ENCODE data around the gene STAP2.
"Not testable (repeated sequence)": the region's sequence is repeated elsewhere in the genome, so short reads cannot be mapped to it uniquely, and the experiment has no call there.

Gene STAP2

DNA sequence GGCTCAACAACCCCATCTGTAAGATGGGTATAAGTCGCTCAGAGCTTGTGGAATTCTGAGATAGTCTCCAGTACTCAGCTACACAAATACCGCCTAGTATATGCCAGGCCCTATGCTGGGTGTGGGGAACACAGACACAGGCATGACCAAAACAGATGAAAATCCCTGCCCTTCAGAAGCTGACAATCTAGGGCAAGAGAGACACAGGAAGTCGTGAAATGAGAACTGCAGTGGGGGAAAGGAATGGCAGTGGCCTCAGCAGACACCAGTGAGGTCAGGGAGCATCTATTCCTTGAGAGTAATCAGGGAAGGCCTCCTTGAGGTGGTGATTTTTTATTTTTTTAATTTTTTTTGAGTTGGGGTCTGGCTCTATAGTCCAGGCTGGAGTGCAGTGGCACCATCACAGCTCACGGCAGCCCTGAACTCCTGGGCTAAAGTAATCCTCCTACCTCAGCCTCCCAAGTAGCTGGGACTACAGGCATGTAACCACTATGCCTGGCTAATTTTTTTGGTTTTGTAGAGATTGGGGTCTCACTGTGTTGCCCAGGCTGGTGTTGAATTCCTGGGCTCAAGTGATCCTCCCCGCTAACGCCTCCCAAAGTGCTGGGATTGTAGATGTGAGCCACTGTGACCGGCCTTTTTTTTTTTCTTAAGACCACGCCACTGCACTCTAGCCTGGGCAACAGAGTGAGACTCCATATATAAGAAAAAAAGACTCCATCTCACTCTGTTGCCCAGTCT is 39.6 kb downstream of the STAP2 start:
- DNase-seq (ENCODE audit: low read depth in 2 of 2), result no peak

DNA sequence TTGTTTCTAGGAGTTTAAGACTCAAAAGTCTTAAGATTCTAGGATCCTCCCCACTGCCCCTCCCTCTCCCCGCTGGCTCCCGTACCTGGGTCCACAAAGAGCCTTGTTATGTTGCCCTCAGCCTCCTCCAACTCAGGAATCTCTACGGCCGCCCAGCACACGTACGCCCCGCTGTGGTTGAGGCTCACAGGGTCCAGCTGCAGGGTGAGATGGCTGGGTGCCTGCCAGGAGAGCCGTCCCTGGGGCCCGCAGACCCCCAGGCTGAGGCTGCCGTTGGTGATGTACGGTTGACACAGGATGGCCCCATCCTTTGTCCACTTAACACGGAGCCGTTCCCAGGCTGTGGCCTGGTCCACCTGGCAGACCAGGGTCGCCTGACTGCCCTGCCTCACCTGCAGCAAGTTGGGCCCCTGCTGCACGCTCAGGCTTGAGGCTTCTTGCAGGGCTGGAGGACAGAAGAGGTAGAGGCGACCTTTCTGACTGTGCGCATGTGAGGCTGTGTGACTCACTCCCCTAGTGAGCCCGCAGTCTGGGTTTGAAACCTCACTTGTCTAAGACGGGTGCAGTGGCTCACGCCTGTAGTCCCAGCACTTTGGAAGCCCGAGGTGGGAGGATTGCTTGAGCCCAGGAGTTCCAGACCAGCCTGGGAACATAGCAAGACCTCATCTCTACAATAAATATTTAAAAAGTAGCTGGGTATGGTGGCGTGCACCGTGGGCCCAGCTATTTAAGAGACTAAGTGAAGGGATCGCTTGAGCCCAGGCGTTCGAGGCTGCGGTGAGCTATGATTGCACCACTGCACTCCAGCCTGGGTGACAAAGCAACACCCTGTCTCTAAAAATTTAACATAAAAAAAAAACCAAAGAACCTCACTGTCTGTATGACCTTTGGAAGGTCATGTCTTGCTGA is 40.5 kb downstream of the STAP2 start:
- DNase-seq (ENCODE audit: low read depth in 2 of 2), result no peak

DNA sequence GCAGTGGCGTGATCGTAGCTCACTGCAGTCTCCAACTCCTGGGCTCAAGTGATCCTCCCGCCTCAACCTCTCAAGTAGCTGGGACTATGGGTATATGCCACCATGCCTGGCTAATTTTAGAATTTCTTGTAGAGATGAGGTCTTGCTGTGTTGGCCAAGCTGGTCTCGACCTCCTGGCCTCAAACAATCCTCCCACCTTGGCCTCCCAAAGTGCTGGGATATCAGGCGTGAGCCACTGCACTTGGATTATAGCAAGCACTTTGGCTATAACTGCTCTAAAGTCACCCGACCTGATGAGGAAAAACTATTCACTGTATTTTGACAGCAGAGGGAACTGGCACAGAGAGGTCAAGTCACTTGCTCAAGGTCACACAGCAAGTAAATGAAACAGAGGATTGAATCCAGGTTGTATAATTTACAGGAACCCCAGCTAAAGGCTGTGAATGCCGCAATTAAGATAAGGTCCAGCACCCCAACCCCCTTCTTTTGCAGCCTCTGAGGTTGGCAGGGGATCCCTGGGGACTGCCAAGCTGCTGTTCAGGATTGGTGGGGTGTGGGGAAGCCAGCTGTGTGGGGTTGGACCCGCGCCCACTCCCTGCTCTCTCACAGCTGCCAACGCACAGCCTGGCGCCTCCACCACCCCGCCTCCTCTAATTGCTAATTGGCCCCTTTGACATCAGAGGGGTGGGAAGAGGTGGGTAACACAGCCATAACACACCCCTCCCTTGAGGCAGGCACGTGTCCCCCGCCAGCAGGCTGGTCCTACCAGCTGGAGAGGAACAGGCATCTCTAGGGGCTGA is 42.5 kb downstream of the STAP2 start:
- DNase-seq (ENCODE audit: low read depth in 2 of 2), result no peak

DNA sequence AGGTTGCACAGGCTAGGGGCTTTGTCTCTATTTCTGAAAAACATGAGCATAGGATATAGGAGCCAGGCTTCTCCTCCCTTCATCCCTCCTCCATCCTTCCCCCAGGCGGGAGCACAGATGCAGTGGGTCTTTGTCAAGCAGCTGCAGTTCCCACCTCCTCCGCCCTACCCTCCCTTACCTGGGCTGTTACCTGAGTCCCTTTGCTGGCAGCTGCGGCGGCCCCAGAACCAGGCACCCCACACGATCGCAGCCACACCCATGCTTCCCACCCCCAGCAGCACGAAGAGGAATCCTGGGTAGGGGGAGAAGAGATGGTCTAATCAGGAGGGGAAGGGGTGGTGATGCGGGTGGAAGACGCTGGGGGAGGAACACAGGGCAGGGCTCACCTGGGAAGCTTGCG is 44.2 kb downstream of the STAP2 start:
- no peak for DNase-seq (ENCODE audit: low read depth in 2 of 2)

DNA sequence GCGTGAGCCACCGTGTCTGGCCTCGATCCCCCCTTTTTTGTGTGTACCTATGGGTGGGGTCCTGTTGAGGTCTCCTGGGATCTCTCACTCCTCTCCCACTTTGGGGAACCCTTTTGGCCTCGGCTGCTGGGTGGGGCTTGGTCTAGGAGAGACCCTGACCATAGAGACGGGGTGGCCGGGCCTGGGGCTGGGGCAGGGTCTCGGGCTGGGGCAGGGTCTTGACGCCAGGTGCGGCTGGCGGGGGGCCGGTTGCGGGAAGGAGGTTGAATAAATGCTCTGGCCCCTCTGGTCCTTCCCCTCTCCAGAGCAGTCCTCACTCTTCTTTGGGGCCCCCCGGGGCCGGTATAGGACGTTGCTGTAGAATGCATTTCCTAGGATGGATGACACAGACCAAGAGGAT is 46.1 kb downstream of the STAP2 start:
- DNase-seq (ENCODE audit: low read depth in 2 of 2), result no peak

DNA sequence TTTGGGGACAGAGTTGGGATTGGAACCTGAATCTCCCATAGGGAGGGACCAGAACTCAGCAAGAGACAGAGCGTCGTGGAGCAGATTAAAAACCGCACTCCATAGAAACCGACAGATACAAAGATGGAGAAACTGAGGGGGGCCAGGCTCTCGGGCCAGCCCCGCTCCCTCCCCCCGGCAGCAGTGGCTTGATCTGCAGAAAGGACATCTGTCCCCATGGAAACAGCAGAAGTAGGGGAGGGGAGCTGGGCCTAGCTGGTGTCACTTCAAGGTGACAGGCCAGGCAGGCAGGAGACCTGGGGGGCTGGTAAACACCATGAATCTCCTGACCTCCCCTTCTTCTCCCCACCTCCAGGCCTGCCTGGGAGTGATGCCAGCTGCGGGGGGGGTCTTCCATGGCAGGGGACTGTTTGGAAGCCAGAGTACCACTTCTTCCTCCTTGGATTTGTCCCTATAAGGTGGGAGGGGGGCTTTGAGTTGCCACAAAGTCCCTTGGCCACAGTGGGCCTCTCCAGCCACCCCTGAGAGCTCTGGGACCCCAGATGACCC is 47.4 kb downstream of the STAP2 start:
- DNase-seq (ENCODE audit: low read depth in 2 of 2), result no peak

DNA sequence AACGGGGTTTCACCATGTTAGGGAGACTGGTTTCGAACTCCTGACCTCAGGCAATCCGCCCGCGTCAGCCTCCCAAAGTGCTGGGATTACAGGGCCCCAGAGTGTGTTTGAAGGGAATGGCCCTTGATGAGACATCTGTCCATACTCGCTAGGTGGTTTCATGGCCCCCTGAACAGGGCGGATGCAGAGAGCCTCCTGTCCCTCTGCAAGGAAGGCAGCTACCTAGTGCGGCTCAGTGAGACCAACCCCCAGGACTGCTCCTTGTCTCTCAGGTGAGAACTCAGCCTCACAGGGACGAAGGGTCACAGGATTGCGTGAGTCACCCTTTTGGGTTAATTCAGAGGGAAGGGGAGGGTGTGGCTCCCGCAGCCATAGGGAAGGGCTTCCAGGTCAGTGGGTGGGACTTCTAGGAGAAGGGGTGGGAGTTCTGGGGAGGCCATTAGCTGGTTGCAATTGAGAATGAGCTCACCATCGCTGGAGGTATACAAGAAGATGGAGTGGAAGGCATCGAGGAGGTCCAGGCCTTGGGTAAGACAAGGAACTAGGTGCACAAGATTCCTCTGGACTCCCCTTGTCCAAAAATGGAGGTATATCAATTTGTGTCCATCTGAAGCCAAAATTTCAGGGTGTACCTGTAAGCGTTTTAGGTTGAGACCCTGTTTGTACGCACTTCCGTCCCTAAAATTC is 50.4 kb downstream of the STAP2 start:
- DNase-seq (ENCODE audit: low read depth in 2 of 2), result no peak

DNA sequence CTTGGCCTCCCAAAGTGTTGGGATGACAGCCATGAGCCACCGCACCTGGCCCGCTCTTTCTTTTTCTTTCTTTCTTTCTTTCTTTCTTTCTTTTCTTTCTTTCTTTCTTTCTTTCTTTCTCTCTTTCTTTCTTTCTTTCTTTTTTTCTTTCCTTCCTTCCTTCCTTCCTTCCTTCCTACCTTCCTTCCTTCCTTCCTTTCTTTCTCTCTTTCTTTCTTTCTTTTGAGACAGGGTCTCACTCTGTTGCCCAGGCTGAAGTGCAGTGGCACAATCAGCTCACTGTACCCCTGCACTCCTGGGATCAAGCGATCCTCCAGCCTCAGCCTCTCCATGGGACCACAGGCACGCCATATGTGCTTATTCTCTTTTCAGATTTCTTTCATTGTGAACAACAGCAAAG is 52.5 kb downstream of the STAP2 start:
- DNase-seq (ENCODE audit: low read depth in 2 of 2), result not testable (repeated sequence)

DNA sequence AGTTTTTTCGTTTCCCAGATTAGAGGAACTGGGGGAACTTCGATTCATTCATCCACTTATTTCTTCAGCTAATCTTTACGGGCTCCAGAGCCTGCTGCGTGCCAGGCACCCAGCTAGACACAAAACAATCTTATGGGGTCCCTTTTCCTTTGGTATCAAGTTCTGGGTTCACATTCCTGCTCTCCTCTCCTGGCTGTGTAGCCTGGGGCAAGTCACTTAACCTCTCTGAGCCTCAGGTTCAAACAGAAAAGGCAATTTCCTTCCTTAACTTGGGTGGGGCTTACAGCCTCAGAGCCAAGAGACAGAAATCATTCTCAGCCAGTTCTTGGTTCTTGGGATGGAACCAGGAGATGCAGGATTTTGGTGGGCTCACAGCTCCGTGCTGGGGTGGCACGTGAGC is 53.7 kb downstream of the STAP2 start:
- DNase-seq (ENCODE audit: low read depth in 2 of 2), result no peak

DNA sequence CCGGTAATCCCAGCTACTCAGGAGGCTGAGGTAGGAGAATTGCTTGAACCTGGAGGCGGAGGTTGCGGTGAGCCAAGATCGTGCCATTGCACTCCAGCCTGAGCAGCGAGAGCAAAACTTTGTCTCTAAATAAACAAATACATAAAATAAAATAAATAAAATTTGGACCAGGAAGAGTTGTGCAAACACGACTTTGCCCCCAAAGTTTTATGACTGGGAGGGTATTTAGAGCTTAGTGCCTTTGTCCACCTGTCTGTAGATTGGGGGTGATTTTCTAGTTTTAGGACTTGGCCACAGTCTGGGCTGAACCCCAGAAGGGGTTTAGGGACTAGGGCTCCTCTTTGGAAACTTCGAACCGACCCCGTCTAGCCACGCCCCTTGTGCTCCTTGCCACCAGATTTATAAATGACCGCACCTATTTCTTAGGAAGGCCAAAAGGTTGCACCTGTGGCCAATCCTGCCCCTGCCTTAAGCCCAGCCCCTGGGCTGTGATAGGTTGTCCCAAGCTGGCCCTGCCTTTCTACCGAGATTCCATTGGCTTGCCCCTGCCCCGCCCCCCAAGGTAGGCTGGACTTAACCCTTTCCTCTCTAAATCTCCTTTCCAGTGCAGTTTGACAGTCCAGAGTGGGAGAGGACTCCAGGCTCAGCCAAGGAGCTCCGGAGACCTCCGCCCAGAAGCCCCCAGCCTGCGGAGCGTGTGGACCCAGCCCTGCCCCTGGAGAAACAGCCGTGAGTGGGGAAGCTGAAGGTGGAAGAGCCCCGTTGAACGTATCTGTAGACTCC is 54.3 kb downstream of the STAP2 start:
- DNase-seq (ENCODE audit: low read depth in 2 of 2), result no peak

DNA sequence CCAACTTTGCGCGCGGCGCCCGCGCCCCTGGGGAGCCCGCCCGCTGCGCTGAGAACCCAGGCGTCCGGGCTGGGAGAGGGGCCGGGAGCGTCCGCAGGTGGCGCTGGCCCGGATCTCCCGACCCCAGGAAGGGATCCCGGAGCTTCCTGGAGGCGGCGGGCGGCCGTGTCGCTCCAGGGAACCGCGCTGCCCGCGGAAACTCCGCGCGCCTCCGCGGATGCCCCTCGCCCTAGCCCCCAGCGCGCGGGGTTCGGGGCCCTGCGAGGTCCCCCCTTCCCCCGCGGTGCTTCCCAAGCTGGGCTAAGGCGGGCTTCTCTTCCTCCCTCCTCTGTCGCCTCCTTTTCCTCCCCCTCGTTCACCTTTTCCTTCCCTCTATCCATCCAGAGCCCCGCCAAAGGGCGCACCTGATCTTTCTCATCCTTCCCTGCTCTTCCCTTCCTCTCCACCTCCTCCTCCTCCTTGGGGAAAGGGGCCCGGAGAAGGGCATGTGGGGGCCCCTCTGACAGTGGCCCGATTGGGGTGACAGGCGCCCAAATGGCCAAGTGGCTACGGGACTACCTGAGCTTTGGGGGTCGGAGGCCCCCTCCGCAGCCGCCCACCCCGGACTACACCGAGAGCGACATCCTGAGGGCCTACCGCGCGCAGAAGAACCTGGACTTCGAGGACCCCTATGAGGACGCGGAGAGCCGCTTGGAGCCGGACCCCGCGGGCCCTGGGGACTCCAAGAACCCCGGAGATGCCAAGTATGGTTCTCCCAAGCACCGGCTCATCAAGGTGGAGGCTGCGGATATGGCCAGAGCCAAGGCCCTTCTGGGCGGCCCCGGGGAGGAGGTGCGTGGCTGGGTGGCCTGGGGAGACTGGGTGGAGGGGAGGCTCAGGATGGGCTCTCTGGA is 58.9 kb downstream of the STAP2 start:
- no peak for DNase-seq (ENCODE audit: low read depth in 2 of 2)

DNA sequence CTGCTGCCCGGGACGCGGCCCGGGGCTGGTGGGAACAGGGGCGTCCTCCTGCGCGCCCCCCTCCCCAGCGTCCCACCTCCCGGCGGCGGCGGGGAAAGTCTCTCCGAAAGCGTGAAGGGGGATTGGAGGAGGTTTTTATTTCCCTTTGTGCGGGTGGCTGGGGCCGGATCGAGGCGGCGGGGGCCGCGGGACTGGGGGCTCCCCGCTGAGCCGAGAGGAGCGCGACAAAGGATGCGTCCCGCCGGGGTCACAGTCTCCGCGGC is 59.4 kb downstream of the STAP2 start:
- no peak for DNase-seq (ENCODE audit: low read depth in 2 of 2)

DNA sequence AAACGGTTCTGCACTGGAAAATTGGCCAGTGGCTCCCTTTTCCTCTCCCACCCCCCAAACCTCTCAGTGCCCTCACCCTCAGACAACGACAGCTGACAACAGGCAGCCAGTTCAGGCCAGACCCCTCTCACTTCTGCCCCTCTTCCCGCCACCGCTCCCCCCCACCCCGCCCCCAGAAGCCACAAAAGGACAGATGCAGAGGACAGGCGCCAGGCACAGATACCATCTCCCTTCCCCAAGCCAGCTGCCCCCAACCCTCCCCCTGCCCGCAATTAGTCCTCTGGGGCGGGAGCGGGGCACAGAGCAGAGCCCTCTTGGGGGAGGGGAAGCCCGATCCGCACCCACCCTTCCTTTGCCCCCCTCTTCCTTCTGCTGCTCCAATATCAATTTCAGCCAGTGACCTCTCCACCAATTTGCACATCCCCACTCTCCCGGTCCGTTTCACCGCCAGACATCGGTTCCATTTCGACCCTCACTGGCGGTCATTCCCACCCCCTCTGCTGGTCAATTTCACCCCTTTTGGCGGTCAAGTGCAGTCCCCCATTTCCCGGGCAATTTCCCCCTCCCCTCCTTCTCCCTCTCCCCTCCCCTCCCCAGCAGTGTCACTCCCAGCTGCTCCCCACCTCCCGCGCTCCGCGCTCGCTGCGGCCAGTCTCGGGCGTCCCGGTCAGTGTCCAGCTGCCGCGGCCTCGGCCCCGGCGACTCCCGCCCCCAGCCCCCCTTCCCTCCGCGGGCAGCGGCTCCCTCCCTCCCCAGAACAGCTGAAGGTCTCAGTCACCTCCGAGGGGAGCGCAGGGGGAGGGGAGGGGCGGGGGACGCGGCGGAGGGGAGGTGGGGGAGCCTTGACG is 60.0 kb downstream of the STAP2 start, which contains the start of gene SHD:
SHD (plus strand) TSS at position 848 of the 848 bp plus-strand sequence. CDS start 798 bp downstream, outside the sequence.
- no peak for DNase-seq (ENCODE audit: low read depth in 2 of 2)

DNA sequence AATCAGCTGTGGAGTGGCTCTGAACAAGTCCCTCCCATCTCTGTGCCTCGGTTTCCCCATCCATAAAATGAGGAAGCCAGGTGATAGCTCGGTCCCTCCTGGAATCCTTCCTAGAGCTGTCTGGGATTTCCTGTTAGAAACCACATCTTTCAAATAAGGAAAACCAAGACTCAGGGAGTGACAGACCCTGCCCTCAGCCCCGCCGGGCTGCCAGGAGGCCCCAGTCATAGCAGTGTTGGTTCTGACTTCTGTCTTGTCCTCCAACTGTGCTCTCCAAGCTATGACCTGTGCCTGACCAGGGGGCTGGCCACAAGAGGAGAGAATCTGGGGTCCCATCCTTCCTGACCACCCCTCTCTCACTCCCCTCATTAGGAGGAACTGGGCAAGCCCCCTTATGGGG is 60.6 kb downstream of the STAP2 start:
- no peak for DNase-seq (ENCODE audit: low read depth in 2 of 2)

DNA sequence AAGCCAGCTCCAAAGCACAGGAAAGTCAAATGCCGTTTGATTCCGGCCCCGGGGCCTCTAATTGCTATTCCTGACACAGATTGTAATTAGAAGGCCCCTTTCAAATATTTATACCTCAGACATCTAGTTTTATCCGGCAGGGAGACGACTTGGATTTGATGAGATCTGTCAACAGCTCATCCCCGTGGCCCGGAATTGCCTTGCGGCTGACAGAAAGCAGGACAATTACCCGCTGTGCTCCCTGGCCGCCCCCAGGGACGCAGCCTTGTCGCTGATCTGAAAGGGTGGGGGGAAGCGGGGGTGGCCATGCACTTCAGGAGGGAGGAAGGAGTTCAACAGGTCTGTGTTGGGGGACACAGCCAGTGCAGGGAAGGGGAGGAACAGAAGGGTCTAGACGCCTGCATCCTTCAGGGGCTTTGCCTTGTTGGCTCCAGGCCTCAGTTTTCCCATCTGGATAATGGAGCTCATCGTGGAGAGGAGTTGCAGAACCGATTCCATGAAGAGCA is 61.4 kb downstream of the STAP2 start:
- DNase-seq (ENCODE audit: low read depth in 2 of 2), result no peak

DNA sequence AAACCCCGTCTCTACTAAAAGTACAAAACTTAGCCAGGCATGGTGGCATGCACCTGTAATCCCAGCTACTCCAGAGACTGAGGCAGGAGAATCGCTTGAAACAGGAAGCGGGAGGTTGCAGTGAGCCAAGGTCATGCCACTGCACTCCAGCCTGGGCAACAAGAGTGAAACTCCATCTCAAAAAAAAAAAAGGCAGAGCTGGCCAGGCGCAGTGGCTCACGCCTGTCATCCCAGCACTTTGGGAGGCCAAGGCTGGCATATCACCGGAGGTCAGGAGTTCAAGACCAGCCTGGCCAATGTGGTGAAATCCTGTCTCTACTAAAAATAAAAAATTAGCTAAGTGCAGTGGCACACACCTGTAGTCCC is 64.3 kb downstream of the STAP2 start:
- not testable (repeated sequence) for DNase-seq (ENCODE audit: low read depth in 2 of 2)

Data from stimulated activated CD8-positive, alpha-beta memory T cell treated with anti-CD3 and anti-CD28 coated beads, Interleukin-7, amount 100 ng/mL, for 1 hour (primary cell).